NOMO-1 (cell line): Measurements from ENCODE around the gene XPO6.

Experiments
- DNase-seq, 2 experiments: peaks; one replicate each; lab custom pipeline; 2025; ENCODE audit not compliant: unreplicated experiment in 2 of 2; lab: John Stamatoyannopoulos, UW

The XPO6 gene

GRCh38 chr16:28069971-28070794, 141.6 kb downstream of the XPO6 start:
- DNase-seq: no peak

- no peak for DNase-seq
Measured at GRCh38 chr16:28068976-28069375, 142.8 kb downstream of the XPO6 start.

GRCh38 chr16:28067604-28068379, 144.0 kb downstream of the XPO6 start:
- no peak for DNase-seq

GRCh38 chr16:28064706-28065249, 147.0 kb downstream of the XPO6 start:
- no peak for DNase-seq

GRCh38 chr16:28064150-28064549, 147.6 kb downstream of the XPO6 start:
- no peak for DNase-seq

- DNase-seq: peak in 1 of 2 experiments; percentile 5
Measured at GRCh38 chr16:28063591-28064061, 148.1 kb downstream of the XPO6 start, which contains the start of gene GSG1L. GSG1L (minus strand) TSS chr16:28063714; CDS start chr16:28063424, 290 bp downstream.

GRCh38 chr16:28062847-28063521, 148.8 kb downstream of the XPO6 start:
- DNase-seq: peak; percentile 37 to 39

GRCh38 chr16:28062261-28062846, 149.4 kb downstream of the XPO6 start:
- no peak for DNase-seq

GRCh38 chr16:28061352-28062101, 150.2 kb downstream of the XPO6 start:
- no peak for DNase-seq

GRCh38 chr16:28059841-28060575, 151.8 kb downstream of the XPO6 start:
- DNase-seq: no peak

GRCh38 chr16:28058839-28059589, 152.8 kb downstream of the XPO6 start:
- DNase-seq: no peak

GRCh38 chr16:28057949-28058348, 153.8 kb downstream of the XPO6 start:
- no peak for DNase-seq

- no peak for DNase-seq
Measured at GRCh38 chr16:28053461-28053860, 158.3 kb downstream of the XPO6 start.

GRCh38 chr16:28052274-28053128, 159.3 kb downstream of the XPO6 start:
- DNase-seq: no peak

GRCh38 chr16:28051486-28051885, 160.3 kb downstream of the XPO6 start:
- no peak for DNase-seq
